GM21381 (cell line): ENCODE data around the gene TEDC2.
A peak's percentile ranks its signal among the peaks of the same experiment; 100 is the strongest.
"Not testable (repeated sequence)": the region's sequence is repeated elsewhere in the genome, so short reads cannot be mapped to it uniquely, and the experiment has no call there.

ENCODE experiments used
- ATAC-seq: cut with Tn5 transposase; IDR thresholded peaks from one replicate; pipeline ENCODE4 v1.9.1; 2021; ENCODE audit warnings: mild to moderate bottlenecking, moderate library complexity; ENCODE audit not compliant: unreplicated experiment

Gene TEDC2, protein sequence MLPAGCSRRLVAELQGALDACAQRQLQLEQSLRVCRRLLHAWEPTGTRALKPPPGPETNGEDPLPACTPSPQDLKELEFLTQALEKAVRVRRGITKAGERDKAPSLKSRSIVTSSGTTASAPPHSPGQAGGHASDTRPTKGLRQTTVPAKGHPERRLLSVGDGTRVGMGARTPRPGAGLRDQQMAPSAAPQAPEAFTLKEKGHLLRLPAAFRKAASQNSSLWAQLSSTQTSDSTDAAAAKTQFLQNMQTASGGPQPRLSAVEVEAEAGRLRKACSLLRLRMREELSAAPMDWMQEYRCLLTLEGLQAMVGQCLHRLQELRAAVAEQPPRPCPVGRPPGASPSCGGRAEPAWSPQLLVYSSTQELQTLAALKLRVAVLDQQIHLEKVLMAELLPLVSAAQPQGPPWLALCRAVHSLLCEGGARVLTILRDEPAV

DNA sequence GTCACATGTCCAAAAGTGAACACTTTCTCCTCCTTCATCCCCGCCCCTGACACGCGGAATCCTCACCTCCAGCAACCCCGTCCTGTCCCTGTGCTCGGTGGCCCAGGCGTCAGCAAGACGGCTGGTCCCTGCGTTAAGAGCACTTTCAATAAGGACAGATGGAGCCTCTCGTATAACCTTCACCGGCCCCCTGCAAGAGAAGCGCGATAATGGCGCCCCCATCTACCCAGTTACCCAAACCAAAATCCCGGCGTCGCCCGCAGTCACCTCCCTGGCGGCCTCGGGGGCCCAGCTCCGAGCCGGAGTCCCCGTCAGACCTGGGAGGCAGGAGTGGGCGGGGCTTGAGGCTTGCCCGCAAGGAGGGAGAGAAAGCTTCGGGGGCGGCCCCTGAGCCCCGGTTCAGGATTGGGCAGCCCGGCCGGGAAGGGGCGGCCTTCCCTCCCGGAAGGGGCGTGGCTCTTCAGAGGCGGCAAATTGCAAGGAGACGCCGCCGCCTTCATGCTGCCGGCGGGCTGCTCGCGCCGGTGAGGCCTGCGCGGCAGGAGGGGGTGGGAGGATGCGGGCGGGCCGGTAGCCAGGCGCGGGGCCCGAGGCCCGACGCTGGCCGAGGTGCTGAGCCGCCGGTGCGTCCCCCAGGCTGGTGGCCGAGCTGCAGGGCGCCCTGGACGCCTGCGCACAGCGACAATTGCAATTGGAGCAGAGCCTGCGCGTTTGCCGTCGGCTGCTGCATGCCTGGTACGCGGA is at the start of gene TEDC2:
TEDC2 (plus strand) TSS at position 463 of the 744 bp plus-strand sequence; CDS start at position 499, 36 bp downstream.
- peak; percentile 89 for ATAC-seq

DNA sequence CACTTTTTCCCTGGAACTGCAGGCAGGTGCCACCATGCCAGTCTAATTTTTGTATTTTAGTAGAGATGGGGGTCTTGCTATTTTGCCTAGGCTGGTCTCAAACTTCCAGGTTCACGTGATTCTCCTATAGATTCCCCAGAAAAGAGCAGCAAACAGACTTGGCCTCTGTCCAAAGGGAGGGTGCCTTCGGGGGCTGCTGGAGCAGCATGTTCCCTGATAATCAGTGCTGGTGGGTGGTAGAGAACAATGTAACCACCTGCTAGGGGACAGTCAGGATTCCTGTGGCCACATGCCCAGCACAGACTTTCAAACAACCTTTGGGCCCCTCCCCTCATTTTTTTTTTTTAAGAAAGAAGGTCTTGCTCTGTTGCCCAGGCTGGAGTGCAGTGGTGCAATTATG is 44.8 kb upstream of the TEDC2 start:
- ATAC-seq = no peak

DNA sequence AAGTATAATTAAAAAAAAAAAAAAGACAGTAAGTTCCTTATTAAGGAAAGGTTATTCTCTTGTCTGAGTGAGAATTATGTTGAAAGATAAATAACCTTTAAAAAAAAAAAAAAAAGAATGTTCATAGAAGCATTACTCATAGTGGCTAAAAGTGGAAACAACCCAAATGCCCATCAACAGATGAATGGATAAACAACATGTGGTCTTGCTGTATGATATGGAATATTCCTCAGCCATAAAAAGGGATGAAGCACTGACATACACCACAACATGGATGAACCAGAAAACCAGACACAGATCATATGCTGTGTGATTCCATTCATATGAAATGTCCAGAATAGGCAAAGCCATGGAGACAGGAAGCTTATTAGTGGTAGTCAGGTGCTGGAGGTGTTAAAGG is 39.9 kb upstream of the TEDC2 start:
- no peak for ATAC-seq

DNA sequence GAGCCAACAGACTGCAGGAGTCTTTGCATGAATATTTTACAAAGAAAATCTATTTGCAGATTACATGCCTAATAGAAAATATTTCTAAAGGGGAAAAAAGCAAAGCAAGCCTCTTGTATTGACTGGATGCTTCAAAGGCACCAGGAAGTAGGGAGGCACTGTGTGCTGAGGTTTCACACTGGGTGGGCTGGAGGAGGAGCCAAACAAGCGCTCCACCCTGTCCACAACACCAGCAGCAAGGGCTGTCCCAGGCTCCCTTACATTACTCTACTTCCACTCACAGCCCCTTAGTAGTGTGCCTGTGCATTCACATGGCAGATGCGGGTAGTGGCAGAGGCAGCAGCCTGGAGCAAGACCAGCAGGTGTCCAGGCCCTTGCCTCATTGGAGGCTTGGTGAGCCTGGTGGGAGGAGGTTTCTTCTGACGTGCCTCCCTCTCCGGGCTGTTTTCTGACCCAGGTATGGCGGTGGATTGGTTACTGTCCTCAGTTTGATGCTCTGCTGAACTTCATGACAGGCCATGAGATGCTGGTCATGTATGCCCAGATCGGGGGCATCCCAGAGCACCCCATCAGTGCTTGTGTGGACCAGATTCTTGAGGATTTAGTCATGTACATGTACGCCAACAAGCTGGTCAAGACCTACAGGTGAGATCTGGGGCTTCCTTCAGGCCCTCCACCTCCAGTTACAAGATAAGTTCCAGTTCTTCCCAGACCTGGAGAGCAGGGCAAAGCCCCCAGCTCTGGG is 37.6 kb upstream of the TEDC2 start:
- no peak for ATAC-seq

DNA sequence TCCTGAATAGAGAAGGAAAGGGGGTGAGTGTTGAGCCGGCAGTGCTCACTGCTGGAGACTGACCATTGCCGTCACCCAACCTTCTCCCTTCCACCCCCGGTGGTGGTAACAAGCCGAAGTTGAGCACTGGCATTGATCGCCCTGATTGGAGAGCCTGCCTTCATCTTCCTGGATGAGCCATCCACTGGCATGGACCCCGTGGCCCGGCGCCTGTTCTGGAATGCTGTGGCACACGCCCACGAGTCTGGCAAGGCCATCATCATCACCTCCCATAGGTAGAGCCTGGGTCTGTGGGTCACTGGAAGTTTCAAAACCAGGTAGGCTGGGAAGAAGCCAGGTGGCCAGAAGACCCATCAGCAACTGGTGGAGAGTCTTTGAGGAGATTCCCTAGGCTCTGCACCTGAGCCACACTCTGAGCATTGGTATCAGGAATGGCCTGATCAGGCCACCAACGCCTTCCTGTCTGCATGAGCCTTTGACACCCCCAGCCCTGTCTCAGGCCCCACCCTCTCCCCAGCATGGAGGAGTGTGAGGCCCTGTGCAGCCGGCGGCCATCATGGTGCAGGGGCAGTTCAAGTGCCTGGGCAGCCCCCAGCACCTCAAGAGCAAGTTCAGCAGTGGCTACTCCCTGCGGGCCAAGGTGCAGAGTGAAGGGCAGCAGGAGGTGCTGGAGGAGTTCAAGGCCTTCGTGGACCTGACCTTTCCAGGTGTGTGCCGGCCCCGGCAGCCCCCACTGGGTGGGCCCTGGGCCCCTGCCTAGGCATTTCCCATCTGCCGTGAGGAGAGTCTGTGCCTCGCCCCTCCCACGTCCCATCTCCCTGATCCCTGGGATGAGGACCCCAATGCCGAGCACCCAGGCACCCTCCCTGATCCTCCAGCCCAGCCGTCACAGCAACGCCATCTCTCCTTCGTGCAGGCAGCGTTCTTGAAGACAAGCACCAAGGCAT is 35.6 kb upstream of the TEDC2 start:
- ATAC-seq = no peak

DNA sequence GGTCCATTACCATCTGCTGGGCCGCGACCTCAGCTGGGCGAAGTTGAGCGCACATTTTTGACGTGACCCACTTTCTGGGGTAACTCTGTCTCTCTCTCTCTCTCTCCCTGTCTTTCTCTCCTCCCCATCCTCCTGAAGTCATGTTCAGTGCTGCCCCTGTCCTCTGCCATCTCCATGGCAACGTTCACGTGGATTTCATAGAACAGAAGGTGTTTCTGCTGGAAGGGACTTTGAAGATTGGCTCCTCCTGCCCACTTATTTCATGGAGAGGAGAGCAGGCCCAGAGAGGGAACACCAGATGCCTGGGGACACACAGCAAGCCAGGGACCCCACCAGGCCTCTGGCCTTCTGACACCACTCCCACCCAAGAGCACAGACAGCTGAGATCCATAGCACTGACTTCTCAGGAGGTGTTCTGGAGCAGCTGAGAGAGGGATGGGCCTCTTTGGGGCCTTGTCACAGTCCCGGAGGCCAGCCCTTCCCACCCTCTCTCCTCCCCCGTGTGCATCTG is 34.8 kb upstream of the TEDC2 start:
- no peak for ATAC-seq

DNA sequence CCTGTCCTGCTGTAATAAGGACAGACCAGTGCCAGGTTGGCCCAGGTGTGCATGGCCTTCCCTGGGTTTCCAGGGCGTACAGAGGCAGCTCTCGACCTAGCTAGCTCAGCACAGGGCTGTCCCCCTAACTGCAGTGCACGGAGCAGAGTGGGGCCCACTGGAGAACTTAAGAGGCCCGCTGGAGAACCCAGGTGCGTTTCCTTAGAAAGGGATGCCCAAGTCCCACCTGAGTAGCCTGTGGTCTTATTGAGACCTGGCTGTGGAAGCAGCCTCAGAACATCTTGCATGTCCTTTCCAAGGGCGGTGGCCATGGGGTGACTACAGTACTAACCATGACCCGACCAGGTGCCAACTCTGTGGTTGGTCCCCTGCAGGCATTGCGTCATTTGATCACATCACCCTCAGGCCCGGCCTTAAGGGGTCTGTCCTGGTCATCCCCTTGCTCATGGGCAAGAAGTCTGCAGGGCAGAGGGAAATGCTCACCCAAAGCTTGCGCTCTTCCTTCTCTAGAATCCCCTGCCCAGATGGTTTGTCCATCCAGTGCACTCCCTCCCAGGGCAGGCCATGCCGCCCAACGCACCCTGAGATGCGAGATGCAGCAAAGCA is 34.0 kb upstream of the TEDC2 start:
- no peak for ATAC-seq

DNA sequence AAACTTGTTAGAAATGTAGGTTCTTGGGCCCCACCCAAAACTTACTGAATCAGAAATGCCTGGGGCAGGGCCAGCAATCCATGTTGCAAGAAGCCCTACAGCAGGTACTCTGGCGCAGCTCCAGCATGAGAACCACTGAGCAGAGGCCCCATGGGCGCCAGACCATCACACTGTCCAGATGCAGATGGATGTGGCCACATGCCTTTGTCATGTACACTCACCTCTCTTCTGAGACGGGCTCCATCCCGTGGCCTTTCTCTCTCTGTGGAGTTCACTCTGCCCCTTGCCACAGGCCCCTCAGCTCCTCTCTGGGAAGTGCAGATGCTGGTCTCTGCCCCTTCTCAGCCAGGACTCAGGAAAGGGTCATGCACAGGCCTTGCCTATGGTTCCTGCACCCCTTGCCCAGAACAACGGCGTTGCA is 33.0 kb upstream of the TEDC2 start:
- ATAC-seq = no peak

DNA sequence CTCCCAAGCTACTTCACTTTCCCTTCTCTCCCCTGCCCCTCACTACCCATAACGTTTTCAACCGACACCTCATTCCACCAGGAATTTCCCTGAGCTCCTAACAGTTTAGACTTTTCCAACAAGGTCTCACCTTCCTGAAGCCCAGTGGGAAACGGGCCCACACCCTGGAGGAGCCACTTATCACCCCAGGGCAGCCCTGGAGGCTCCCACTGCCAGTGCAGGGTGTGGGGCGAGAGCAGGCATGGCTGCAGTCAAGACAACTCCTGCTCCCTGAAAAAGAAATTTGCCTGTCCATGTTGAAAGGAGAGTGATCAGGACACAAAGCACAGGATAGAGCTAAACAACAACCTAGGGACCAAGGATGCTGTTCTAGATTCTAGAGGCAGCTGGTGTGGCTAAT is 32.4 kb upstream of the TEDC2 start:
- ATAC-seq = no peak

DNA sequence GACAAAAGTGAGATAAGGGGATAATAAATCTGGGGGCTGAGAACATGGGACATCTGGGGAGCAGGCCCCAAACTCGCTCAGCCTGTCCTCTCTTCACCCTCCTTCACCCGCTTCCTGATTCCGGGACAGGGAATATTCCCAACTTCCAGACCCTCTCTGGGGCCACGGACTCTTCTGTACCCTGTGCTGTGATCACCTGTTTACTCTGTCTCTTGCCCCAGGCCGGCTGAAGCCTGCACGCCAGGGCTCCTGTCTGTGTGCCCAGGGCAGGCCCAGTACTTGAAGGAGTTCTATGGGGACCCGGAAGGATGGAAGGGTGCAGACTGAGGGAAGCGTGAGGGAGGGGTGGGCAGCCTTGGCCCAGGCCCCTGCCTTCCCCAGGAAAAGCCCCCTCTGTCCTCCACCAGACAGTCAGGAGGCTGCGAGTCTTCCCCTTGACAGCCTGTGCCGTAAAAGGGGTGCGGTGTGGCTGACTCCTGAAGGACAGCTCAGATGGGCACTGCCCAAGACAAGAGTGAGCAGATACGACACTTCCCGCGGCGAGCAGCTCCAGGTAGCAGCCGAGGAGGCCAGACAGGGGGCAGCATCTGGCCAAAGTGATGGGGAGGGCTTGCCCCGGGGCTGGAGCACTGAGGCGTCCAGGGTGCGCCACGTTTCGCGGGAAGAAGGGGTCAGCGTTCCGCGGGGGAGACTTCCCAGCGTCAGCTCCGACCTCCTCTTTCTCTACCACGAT is 31.7 kb upstream of the TEDC2 start:
- ATAC-seq = no peak

DNA sequence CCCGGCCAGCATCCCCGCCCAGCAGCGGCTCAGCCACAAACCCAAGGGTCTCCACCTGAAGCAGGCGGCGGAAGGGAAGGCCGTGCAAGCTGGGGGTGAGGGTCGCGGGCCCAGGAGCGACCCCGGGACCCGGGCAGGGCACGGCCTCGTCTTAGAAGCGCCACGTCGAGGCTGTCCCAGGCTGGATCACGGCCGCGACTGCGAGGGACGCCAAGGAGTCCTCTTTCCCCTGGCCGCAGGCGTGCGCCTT is 31.2 kb upstream of the TEDC2 start:
- ATAC-seq = no peak

DNA sequence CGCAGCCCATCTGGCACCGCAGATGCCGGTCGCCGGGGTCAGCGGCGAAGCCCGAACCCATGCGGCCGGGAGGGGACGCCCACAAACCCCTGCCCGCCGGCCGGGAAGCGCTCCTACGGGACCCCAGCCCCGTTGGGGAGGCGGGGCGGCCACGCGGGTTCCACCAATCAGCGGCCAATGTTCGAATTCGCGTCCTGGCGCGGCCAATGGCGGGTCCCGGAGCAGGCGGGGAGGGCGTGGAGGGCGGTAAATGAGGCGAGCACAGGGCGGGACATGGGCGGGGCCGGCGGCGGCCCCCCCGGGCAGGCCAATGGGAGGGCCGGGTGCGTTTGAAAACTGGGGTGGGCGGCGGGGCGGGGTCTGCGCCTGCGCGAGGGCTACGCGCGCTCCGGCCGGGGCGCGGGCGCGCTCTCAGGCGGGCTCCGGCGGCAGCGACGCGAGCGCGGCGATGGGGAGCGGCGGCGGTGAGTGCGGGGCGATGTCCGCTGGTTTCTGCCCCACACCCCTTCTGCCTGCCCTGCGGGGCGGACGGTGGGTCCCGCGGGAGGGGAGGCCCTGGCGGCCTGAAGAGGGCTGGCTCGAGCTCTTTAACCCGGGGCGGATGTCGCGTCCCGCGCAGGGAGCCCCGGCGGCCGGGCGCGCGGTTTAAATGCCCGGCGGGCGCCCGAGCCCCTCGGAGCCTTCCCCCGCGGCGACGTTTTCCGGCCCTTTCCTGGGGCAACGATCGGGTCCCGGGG is 30.7 kb upstream of the TEDC2 start, which contains the start of gene CCNF:
CCNF (plus strand) TSS at position 414 of the 737 bp plus-strand sequence; CDS start at position 449, 35 bp downstream.
- ATAC-seq = peak; percentile 83

DNA sequence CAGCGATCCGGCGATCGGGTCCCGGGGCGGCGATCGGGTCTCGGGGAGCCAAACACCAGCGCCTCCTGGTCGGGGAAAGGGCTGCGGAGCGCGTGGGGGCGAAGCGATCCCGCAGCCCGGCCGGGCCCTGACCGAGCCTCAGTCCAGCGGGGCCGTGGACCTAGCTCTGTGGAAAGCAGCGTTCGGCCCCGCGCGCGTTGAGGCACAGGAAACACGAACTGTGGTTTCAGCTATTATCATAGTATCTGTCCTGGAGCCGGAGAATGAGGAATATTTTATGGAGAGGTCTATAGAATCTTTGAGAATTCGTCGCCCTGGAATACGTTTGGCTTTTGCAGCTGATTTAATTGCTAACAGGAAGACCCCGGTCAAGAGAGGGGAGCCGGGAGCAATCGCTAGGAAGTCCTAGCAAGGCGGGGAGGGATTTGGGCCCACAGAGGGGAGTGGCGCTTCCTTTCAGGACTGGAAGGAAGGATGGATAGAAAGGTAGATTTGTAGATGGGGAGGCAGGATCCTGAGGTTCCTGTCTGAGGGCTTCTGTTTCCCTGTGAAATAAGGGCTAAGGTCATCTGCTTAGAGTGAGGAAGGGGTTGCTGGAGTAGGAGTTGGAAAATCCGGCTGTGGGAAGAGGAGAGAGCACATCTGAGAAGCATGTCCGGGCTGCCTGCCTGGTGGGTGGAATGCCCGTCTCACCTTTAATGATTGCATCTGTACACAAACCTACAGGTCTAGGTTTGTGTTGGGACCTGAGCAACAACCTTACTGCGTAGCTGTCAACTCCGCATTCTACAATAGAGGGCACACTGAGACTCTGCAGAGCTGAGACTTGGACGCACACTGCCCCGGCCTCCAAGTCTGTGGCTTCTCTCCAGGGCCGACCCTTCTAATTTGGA is 29.9 kb upstream of the TEDC2 start:
- no peak for ATAC-seq

DNA sequence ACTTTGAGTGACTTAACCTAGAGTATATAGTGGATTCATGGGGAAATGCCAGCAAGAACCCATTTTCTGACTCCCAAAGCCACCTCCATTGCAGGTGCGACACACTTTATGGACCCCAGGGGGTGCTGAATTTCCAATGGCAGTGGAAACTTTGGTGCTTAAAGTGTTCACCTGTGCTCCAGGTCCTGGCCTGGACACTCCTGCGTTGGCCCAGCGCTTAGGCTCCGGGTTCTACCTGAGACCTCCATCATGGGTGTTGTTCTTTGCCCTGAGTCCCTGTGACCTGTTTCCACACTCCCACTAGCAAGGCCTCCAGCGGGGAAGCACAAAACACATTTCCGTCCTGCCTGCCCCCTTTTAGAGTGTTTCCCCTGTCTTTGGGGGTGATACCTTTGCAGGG is 27.6 kb upstream of the TEDC2 start:
- no peak for ATAC-seq

DNA sequence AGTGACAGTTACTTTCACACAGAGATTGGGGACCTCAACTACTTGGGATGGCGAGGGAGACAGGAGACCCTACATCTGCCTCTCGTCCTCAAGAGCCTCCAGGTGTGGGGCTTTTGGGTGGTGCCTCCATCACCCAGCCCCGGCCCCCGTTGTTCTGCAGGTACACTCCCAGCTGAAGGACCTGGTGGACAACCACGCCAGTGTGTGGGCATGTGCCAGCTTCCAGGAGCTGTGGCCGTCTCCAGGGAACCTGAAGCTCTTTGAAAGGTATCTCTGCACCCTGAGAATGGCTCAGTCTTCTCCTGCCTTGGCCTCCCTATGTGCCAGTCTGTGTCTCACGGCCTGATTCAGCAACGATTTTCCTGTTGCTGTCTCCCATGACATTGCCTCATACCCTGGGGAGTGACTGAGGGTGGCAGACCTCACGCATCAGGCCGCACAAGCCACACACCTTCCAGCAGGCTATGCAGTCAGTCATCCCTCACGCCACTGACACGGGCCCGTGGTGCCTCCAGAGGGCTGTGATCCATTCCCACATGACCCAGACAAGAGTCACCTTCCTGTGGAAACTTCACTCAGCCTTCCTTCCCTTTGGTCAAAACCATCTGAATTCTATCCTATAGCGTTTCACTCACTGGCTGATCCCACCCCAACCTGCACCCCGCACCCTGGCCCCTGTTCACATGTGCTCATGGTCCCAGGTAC is 27.0 kb upstream of the TEDC2 start:
- no peak for ATAC-seq

DNA sequence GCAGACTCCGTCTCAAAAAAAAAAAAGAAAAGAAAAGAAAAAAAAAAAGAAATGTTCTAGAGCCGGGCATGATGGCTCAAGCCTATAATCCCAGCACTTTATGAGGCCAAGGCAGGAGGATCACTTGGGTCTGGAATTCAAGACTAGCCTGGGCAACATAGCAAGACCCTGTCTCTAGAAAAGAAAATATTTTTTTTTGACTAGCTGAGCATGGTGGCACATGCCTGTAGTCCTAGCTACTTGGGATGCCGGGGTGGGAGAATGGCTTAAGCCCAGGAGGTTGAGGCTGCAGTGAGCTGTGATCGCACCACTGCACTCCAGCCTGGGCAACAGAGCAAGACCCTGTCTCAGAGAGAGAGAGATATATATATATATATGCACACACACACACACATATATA is 24.7 kb upstream of the TEDC2 start:
- not testable (repeated sequence) for ATAC-seq

DNA sequence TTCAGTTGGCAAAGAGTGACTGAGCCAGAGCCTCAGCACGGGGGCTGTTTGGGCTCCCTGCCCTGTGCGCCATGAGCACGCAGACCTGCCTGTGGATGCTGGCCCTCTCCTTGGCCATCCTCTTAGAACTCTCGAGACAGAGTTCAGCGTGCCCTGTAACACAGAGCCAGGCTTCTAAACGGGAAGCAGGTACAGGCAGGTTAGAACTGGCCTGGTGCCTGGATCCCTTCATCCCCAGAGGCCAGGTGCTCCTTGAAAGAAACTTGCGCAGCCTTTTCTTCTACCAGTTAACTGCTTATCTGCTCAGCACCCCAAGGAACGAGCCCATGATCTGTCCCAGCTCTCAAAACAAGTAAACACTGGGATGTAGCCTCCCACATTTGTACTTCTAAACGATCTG is 23.8 kb upstream of the TEDC2 start:
- no peak for ATAC-seq
